Immature natural killer cell (primary cell): Measurements from ENCODE around the gene SAMHD1. TPM values are rescaled to one million over a fixed set of nuclear protein-coding genes. Genes with fewer than 3 reads are reported as not detected.

Experiments
- DNase-seq, 3 donors: peaks; one replicate each; pipeline ENCODE4 v3.0.0; 2022; ENCODE audit warnings: mixed read lengths in 1 of 3
- H3K27ac Mint-ChIP-seq, 6 donors: one replicate each; pipeline ENCODE4 v1.8.0; 2020; ENCODE audit warnings: mixed read lengths in 6 of 6, mild to moderate bottlenecking in 5 of 6, inconsistent platforms in 4 of 6, moderate library complexity in 3 of 6
- H3K27me3 Mint-ChIP-seq, 3 donors: one replicate each; pipeline ENCODE4 v1.8.0; 2020 to 2021; ENCODE audit warnings: low read depth in 3 of 3, mild to moderate bottlenecking in 3 of 3, mixed read lengths in 3 of 3, moderate library complexity in 3 of 3, inconsistent platforms in 1 of 3
- H3K36me3 Mint-ChIP-seq, 3 donors: one replicate each; pipeline ENCODE4 v1.8.0; 2020; ENCODE audit warnings: mixed read lengths in 3 of 3, inconsistent platforms in 2 of 3, mild to moderate bottlenecking in 2 of 3
- H3K4me1 Mint-ChIP-seq, 2 donors: one replicate each; pipeline ENCODE4 v1.8.0; 2020; ENCODE audit warnings: inconsistent platforms in 2 of 2, mild to moderate bottlenecking in 2 of 2, mixed read lengths in 2 of 2, moderate library complexity in 1 of 2
- H3K4me3 Mint-ChIP-seq, 5 donors: one replicate each; pipeline ENCODE4 v1.8.0; 2020; ENCODE audit warnings: mild to moderate bottlenecking in 5 of 5, mixed read lengths in 5 of 5, inconsistent platforms in 3 of 5, moderate library complexity in 3 of 5
- H3K9me3 Mint-ChIP-seq, 6 donors: one replicate each; pipeline ENCODE4 v1.8.0; 2020; ENCODE audit warnings: mild to moderate bottlenecking in 6 of 6, mixed read lengths in 6 of 6, inconsistent platforms in 4 of 6, moderate library complexity in 3 of 6
- polyA plus RNA-seq, 3 donors: library from polyadenylated mRNA; unstranded; fragments of 300-500 nt; fragmentation: Illumina TruSeq; gene quantifications; one replicate each; pipeline ENCODE4 v1.2.3, GENCODE V29; 2021

The SAMHD1 gene
- polyA plus RNA-seq, 3 donors from 2014 or later, result 202 to 354 (median 297) TPM

- Mint-ChIP-seq H3K4me1 (peaks cover 5 to 10% of the 10 kb centered on the region in 2 donors), H3K4me3 (no peak overlapping the region)
- DNase-seq, result no peak
These were observed 92.3 kb downstream of the SAMHD1 start for GRCh38 chr20:36859282-36859555.

GRCh38 chr20:36856691-36857635 lies 94.5 kb downstream of the SAMHD1 start:
- no peaks in the 10 kb centered on the region for H3K9me3 Mint-ChIP-seq
- H3K27ac Mint-ChIP-seq, result peak overlapping the region in 1 of 6 donors; percentile 37
- H3K36me3 Mint-ChIP-seq, result no peaks in the 10 kb centered on the region
- no peak for DNase-seq
- peaks cover 5 to 7% of the 10 kb centered on the region in 2 donors for H3K4me1 Mint-ChIP-seq
- peaks cover 2 to 3% (median 2%) of the 10 kb centered on the region in 3 donors for H3K27me3 Mint-ChIP-seq
- no peak overlapping the region for H3K4me3 Mint-ChIP-seq

More at GRCh38 chr20:36859282-36859555, 92.3 kb downstream of the SAMHD1 start:
- Mint-ChIP-seq H3K27ac (peak overlapping the region in 1 of 6 donors; percentile 1), H3K9me3 (no peaks in the 10 kb centered on the region), H3K36me3 (no peaks in the 10 kb centered on the region), H3K27me3 (peaks cover 2 to 4% (median 4%) of the 10 kb centered on the region in 3 donors)

GRCh38 chr20:36856195-36856594 lies 95.3 kb downstream of the SAMHD1 start:
- H3K4me3 Mint-ChIP-seq, result no peak overlapping the region
- H3K4me1 Mint-ChIP-seq, result peaks cover 2 to 5% of the 10 kb centered on the region in 2 donors
- H3K36me3 Mint-ChIP-seq, result no peaks in the 10 kb centered on the region
- no peaks in the 10 kb centered on the region for H3K9me3 Mint-ChIP-seq
- DNase-seq, result no peak
- no peak overlapping the region for H3K27ac Mint-ChIP-seq
- peaks cover 0 to 2% (median 0%) of the 10 kb centered on the region in 3 donors for H3K27me3 Mint-ChIP-seq

GRCh38 chr20:36855241-36855657 lies 96.3 kb downstream of the SAMHD1 start:
- Mint-ChIP-seq H3K36me3 (no peaks in the 10 kb centered on the region), H3K4me3 (no peak overlapping the region), H3K27ac (no peak overlapping the region), H3K27me3 (peaks cover 0 to 2% (median 0%) of the 10 kb centered on the region in 3 donors), H3K9me3 (no peaks in the 10 kb centered on the region), H3K4me1 (no peaks in the 10 kb centered on the region)
- DNase-seq, result no peak

- no peak for DNase-seq
- Mint-ChIP-seq H3K27ac (no peak overlapping the region), H3K9me3 (no peaks in the 10 kb centered on the region), H3K4me3 (no peak overlapping the region), H3K4me1 (no peaks in the 10 kb centered on the region), H3K27me3 (peaks cover 0 to 2% (median 0%) of the 10 kb centered on the region in 3 donors), H3K36me3 (no peaks in the 10 kb centered on the region)
These were observed 96.9 kb downstream of the SAMHD1 start for GRCh38 chr20:36854348-36855240.

GRCh38 chr20:36852187-36852586 lies 99.3 kb downstream of the SAMHD1 start:
- H3K9me3 Mint-ChIP-seq, result no peaks in the 10 kb centered on the region
- no peaks in the 10 kb centered on the region for H3K4me1 Mint-ChIP-seq
- peaks cover 0 to 2% (median 0%) of the 10 kb centered on the region in 3 donors for H3K27me3 Mint-ChIP-seq
- H3K4me3 Mint-ChIP-seq, result no peak overlapping the region
- no peak for DNase-seq
- H3K27ac Mint-ChIP-seq, result no peak overlapping the region
- no peaks in the 10 kb centered on the region for H3K36me3 Mint-ChIP-seq

GRCh38 chr20:36851490-36851889 lies 100.0 kb downstream of the SAMHD1 start:
- Mint-ChIP-seq H3K36me3 (no peaks in the 10 kb centered on the region), H3K4me1 (no peaks in the 10 kb centered on the region), H3K27ac (peak overlapping the region in 1 of 6 donors; percentile 62), H3K9me3 (no peaks in the 10 kb centered on the region), H3K4me3 (no peak overlapping the region), H3K27me3 (peaks cover 0 to 2% (median 0%) of the 10 kb centered on the region in 3 donors)
- no peak for DNase-seq

GRCh38 chr20:36850759-36851158 lies 100.7 kb downstream of the SAMHD1 start:
- Mint-ChIP-seq H3K4me1 (no peaks in the 10 kb centered on the region), H3K9me3 (no peaks in the 10 kb centered on the region), H3K4me3 (no peak overlapping the region), H3K27ac (no peak overlapping the region), H3K27me3 (no peaks in the 10 kb centered on the region), H3K36me3 (no peaks in the 10 kb centered on the region)
- DNase-seq, result no peak

GRCh38 chr20:36849333-36850065 lies 102.0 kb downstream of the SAMHD1 start:
- Mint-ChIP-seq H3K4me3 (no peak overlapping the region), H3K4me1 (no peaks in the 10 kb centered on the region), H3K27me3 (no peaks in the 10 kb centered on the region), H3K36me3 (no peaks in the 10 kb centered on the region), H3K9me3 (no peaks in the 10 kb centered on the region), H3K27ac (no peak overlapping the region)
- no peak for DNase-seq

GRCh38 chr20:36848677-36849076 lies 102.8 kb downstream of the SAMHD1 start:
- Mint-ChIP-seq H3K4me3 (no peak overlapping the region), H3K4me1 (peaks cover 2 to 3% of the 10 kb centered on the region in 2 donors), H3K27ac (no peak overlapping the region), H3K9me3 (no peaks in the 10 kb centered on the region), H3K27me3 (no peaks in the 10 kb centered on the region), H3K36me3 (no peaks in the 10 kb centered on the region)
- DNase-seq, result no peak

GRCh38 chr20:36848078-36848660 lies 103.3 kb downstream of the SAMHD1 start:
- Mint-ChIP-seq H3K4me3 (no peak overlapping the region), H3K27ac (no peak overlapping the region), H3K4me1 (peaks cover 7 to 8% of the 10 kb centered on the region in 2 donors), H3K27me3 (no peaks in the 10 kb centered on the region), H3K36me3 (no peaks in the 10 kb centered on the region), H3K9me3 (no peaks in the 10 kb centered on the region)
- no peak for DNase-seq

- H3K36me3 Mint-ChIP-seq, result no peaks in the 10 kb centered on the region
- H3K4me3 Mint-ChIP-seq, result no peak overlapping the region
- H3K27ac Mint-ChIP-seq, result no peak overlapping the region
- peaks cover 9% of the 10 kb centered on the region in 2 donors for H3K4me1 Mint-ChIP-seq
- no peak for DNase-seq
- H3K27me3 Mint-ChIP-seq, result no peaks in the 10 kb centered on the region
- no peaks in the 10 kb centered on the region for H3K9me3 Mint-ChIP-seq
These were observed 103.8 kb downstream of the SAMHD1 start for GRCh38 chr20:36847710-36848040.

GRCh38 chr20:36847009-36847709 lies 104.3 kb downstream of the SAMHD1 start:
- no peak overlapping the region for H3K4me3 Mint-ChIP-seq
- no peak overlapping the region for H3K27ac Mint-ChIP-seq
- H3K27me3 Mint-ChIP-seq, result no peaks in the 10 kb centered on the region
- H3K9me3 Mint-ChIP-seq, result no peaks in the 10 kb centered on the region
- DNase-seq, result no peak
- no peaks in the 10 kb centered on the region for H3K36me3 Mint-ChIP-seq
- peaks cover 14% of the 10 kb centered on the region in 2 donors for H3K4me1 Mint-ChIP-seq
